ENCODE data around the gene SMARCB1.

The SMARCB1 gene

GRCh38 chr22:23783265-23784150 is 3.3 kb upstream of the SMARCB1 start:
- no peaks in the 10 kb centered on the region for H3K27me3 ChIP-seq (replicated peaks in 2 of 5; ENCODE audit: control insufficient read depth in 4 of 5, insufficient read depth in 5 of 5, low read length in 4 of 5)
- no peaks in the 10 kb centered on the region for H3K9me3 ChIP-seq (ENCODE audit: control extremely low read depth in 1 of 5, control insufficient read depth in 4 of 5, insufficient read depth in 2 of 5, low read depth in 1 of 5, low read length in 4 of 5)
- H3K4me3 ChIP-seq (ENCODE audit: control insufficient read depth in 1 of 7, extremely low read depth in 1 of 7, insufficient read depth in 4 of 7, low read depth in 2 of 7, low read length in 6 of 7), result peak overlapping the region in 1 of 7 experiments; percentile 30
- POLR2A ChIA-PET, result interaction anchor here (1.6 kb wide), 1 partner anchor 12 kb away, joined by 4 read pairs; no protein-coding TSS in a partner anchor
- no peaks in the 10 kb centered on the region for H3K36me3 ChIP-seq (ENCODE audit: control insufficient read depth in 4 of 4, insufficient read depth in 4 of 4, low read length in 3 of 4)
- no peak for DNase-seq
- 89% methylated on average over 10 of the region's 15 CpGs for WGBS (ENCODE audit: insufficient coverage)
- H3K27ac ChIP-seq (ENCODE audit: insufficient read depth in 1 of 2, low read depth in 1 of 2, low read length in 2 of 2, poor library complexity in 1 of 2, severe bottlenecking in 2 of 2), result peak overlapping the region; percentile 6 to 7
- peaks cover 8 to 51% (median 44%) of the 10 kb centered on the region in 4 experiments for H3K4me1 ChIP-seq (ENCODE audit: control extremely low read depth in 1 of 4, control insufficient read depth in 4 of 4, insufficient read depth in 4 of 4, low read length in 3 of 4)
- CTCF ChIA-PET, result interaction anchor here (0.9 to 1.3 kb wide), 2 partner anchors 9 to 66 kb away, joined by 3 to 8 read pairs; no protein-coding TSS in a partner anchor

GRCh38 chr22:23784215-23784732 is 2.5 kb upstream of the SMARCB1 start:
- 15% methylated on average over 7 of the region's 8 CpGs for WGBS (ENCODE audit: insufficient coverage)
- CTCF ChIA-PET, result interaction anchor here (0.9 to 1.4 kb wide), 4 partner anchors 9 to 65 kb away, joined by 3 to 8 read pairs (median 4); no protein-coding TSS in a partner anchor
- peak overlapping the region in 3 of 7 experiments; percentile 19 to 30 (median 28) for H3K4me3 ChIP-seq (ENCODE audit: control insufficient read depth in 1 of 7, extremely low read depth in 1 of 7, insufficient read depth in 4 of 7, low read depth in 2 of 7, low read length in 6 of 7)
- H3K4me1 ChIP-seq (ENCODE audit: control extremely low read depth in 1 of 4, control insufficient read depth in 4 of 4, insufficient read depth in 4 of 4, low read length in 3 of 4), result peaks cover 8 to 52% (median 46%) of the 10 kb centered on the region in 4 experiments
- H3K27ac ChIP-seq (ENCODE audit: insufficient read depth in 1 of 2, low read depth in 1 of 2, low read length in 2 of 2, poor library complexity in 1 of 2, severe bottlenecking in 2 of 2), result no peak overlapping the region
- H3K36me3 ChIP-seq (ENCODE audit: control insufficient read depth in 4 of 4, insufficient read depth in 4 of 4, low read length in 3 of 4), result peaks cover 0 to 3% (median 0%) of the 10 kb centered on the region in 4 experiments
- DNase-seq, result peak; percentile 60 to 92 (median 92)
- POLR2A ChIA-PET, result interaction anchor here (0.6 to 1.6 kb wide), 2 partner anchors 13 to 206 kb away, joined by 4 to 5 read pairs; no protein-coding TSS in a partner anchor
- no peaks in the 10 kb centered on the region for H3K27me3 ChIP-seq (replicated peaks in 2 of 5; ENCODE audit: control insufficient read depth in 4 of 5, insufficient read depth in 5 of 5, low read length in 4 of 5)
- H3K9me3 ChIP-seq (ENCODE audit: control extremely low read depth in 1 of 5, control insufficient read depth in 4 of 5, insufficient read depth in 2 of 5, low read depth in 1 of 5, low read length in 4 of 5), result no peaks in the 10 kb centered on the region

- H3K27ac ChIP-seq (ENCODE audit: insufficient read depth in 1 of 2, low read depth in 1 of 2, low read length in 2 of 2, poor library complexity in 1 of 2, severe bottlenecking in 2 of 2), result peak overlapping the region; percentile 93 to 96
- WGBS (ENCODE audit: insufficient coverage), result 75% methylated on average over 4 of the region's 9 CpGs
- no peaks in the 10 kb centered on the region for H3K27me3 ChIP-seq (replicated peaks in 2 of 5; ENCODE audit: control insufficient read depth in 4 of 5, insufficient read depth in 5 of 5, low read length in 4 of 5)
- H3K4me3 ChIP-seq (ENCODE audit: control insufficient read depth in 1 of 7, extremely low read depth in 1 of 7, insufficient read depth in 4 of 7, low read depth in 2 of 7, low read length in 6 of 7), result peak overlapping the region; percentile 81 to 93 (median 86)
- H3K4me1 ChIP-seq (ENCODE audit: control extremely low read depth in 1 of 4, control insufficient read depth in 4 of 4, insufficient read depth in 4 of 4, low read length in 3 of 4), result peaks cover 8 to 52% (median 46%) of the 10 kb centered on the region in 4 experiments
- CTCF ChIA-PET, result interaction anchor here (0.7 to 2.1 kb wide), 6 partner anchors 12 to 64 kb away, joined by 3 to 9 read pairs (median 4); no protein-coding TSS in a partner anchor
- DNase-seq, result no peak
- POLR2A ChIA-PET, result interaction anchor here (0.6 kb wide), 1 partner anchor 8 kb away, joined by 3 read pairs; no protein-coding TSS in a partner anchor
- H3K9me3 ChIP-seq (ENCODE audit: control extremely low read depth in 1 of 5, control insufficient read depth in 4 of 5, insufficient read depth in 2 of 5, low read depth in 1 of 5, low read length in 4 of 5), result no peaks in the 10 kb centered on the region
- peaks cover 0 to 13% (median 2%) of the 10 kb centered on the region in 4 experiments for H3K36me3 ChIP-seq (ENCODE audit: control insufficient read depth in 4 of 4, insufficient read depth in 4 of 4, low read length in 3 of 4)
These were observed 480 bp upstream of the SMARCB1 start for GRCh38 chr22:23786261-23786710.

- Histone ChIP-seq H3K4me1 (ENCODE audit: control extremely low read depth in 1 of 4, control insufficient read depth in 4 of 4, insufficient read depth in 4 of 4, low read length in 3 of 4) (peaks cover 8 to 46% (median 41%) of the 10 kb centered on the region in 4 experiments), H3K27me3 (replicated peaks in 2 of 5; ENCODE audit: control insufficient read depth in 4 of 5, insufficient read depth in 5 of 5, low read length in 4 of 5) (no peaks in the 10 kb centered on the region), H3K9me3 (ENCODE audit: control extremely low read depth in 1 of 5, control insufficient read depth in 4 of 5, insufficient read depth in 2 of 5, low read depth in 1 of 5, low read length in 4 of 5) (no peaks in the 10 kb centered on the region), H3K27ac (ENCODE audit: insufficient read depth in 1 of 2, low read depth in 1 of 2, low read length in 2 of 2, poor library complexity in 1 of 2, severe bottlenecking in 2 of 2) (peak overlapping the region; percentile 93 to 96), H3K4me3 (ENCODE audit: control insufficient read depth in 1 of 7, extremely low read depth in 1 of 7, insufficient read depth in 4 of 7, low read depth in 2 of 7, low read length in 6 of 7) (peak overlapping the region; percentile 81 to 93 (median 86)), H3K36me3 (ENCODE audit: control insufficient read depth in 4 of 4, insufficient read depth in 4 of 4, low read length in 3 of 4) (peaks cover under 1 to 26% (median 14%) of the 10 kb centered on the region in 4 experiments)
- WGBS (ENCODE audit: insufficient coverage), result 9% methylated on average over 4 of the region's 5 CpGs
- DNase-seq, result no peak
- POLR2A ChIA-PET, result interaction anchor here (0.6 kb wide), 1 partner anchor 69 kb away, joined by 5 read pairs; no protein-coding TSS in a partner anchor
- CTCF ChIA-PET, result interaction anchor here (0.9 to 2.4 kb wide), 6 partner anchors 9 to 62 kb away, joined by 3 to 14 read pairs (median 5); partner anchors contain the start of gene CHCHD10
These were observed 782 bp downstream of the SMARCB1 start for GRCh38 chr22:23787600-23787896.

- POLR2A ChIA-PET, result interaction anchor here (0.6 kb wide), 1 partner anchor 69 kb away, joined by 5 read pairs; no protein-coding TSS in a partner anchor
- Histone ChIP-seq H3K4me1 (ENCODE audit: control extremely low read depth in 1 of 4, control insufficient read depth in 4 of 4, insufficient read depth in 4 of 4, low read length in 3 of 4) (peaks cover 8 to 42% (median 37%) of the 10 kb centered on the region in 4 experiments), H3K36me3 (ENCODE audit: control insufficient read depth in 4 of 4, insufficient read depth in 4 of 4, low read length in 3 of 4) (peaks cover 4 to 30% (median 18%) of the 10 kb centered on the region in 4 experiments), H3K27ac (ENCODE audit: insufficient read depth in 1 of 2, low read depth in 1 of 2, low read length in 2 of 2, poor library complexity in 1 of 2, severe bottlenecking in 2 of 2) (peak overlapping the region; percentile 93 to 96), H3K4me3 (ENCODE audit: control insufficient read depth in 1 of 7, extremely low read depth in 1 of 7, insufficient read depth in 4 of 7, low read depth in 2 of 7, low read length in 6 of 7) (peak overlapping the region in 6 of 7 experiments; percentile 81 to 93 (median 84)), H3K9me3 (ENCODE audit: control extremely low read depth in 1 of 5, control insufficient read depth in 4 of 5, insufficient read depth in 2 of 5, low read depth in 1 of 5, low read length in 4 of 5) (no peaks in the 10 kb centered on the region), H3K27me3 (replicated peaks in 2 of 5; ENCODE audit: control insufficient read depth in 4 of 5, insufficient read depth in 5 of 5, low read length in 4 of 5) (no peaks in the 10 kb centered on the region)
- no peak for DNase-seq
- 100% methylated on average over 2 of the region's 3 CpGs for WGBS (ENCODE audit: insufficient coverage)
- CTCF ChIA-PET, result interaction anchor here (0.9 to 2.4 kb wide), 6 partner anchors 10 to 62 kb away, joined by 3 to 14 read pairs (median 5); partner anchors contain the start of gene CHCHD10
These were observed 1.1 kb downstream of the SMARCB1 start for GRCh38 chr22:23787910-23788309.

GRCh38 chr22:23789121-23789520 is 2.4 kb downstream of the SMARCB1 start:
- Histone ChIP-seq H3K27ac (ENCODE audit: insufficient read depth in 1 of 2, low read depth in 1 of 2, low read length in 2 of 2, poor library complexity in 1 of 2, severe bottlenecking in 2 of 2) (peak overlapping the region in 1 of 2 experiments; percentile 17), H3K27me3 (replicated peaks in 2 of 5; ENCODE audit: control insufficient read depth in 4 of 5, insufficient read depth in 5 of 5, low read length in 4 of 5) (no peaks in the 10 kb centered on the region), H3K9me3 (ENCODE audit: control extremely low read depth in 1 of 5, control insufficient read depth in 4 of 5, insufficient read depth in 2 of 5, low read depth in 1 of 5, low read length in 4 of 5) (no peaks in the 10 kb centered on the region), H3K4me1 (ENCODE audit: control extremely low read depth in 1 of 4, control insufficient read depth in 4 of 4, insufficient read depth in 4 of 4, low read length in 3 of 4) (peaks cover 8 to 30% (median 25%) of the 10 kb centered on the region in 4 experiments), H3K4me3 (ENCODE audit: control insufficient read depth in 1 of 7, extremely low read depth in 1 of 7, insufficient read depth in 4 of 7, low read depth in 2 of 7, low read length in 6 of 7) (no peak overlapping the region), H3K36me3 (ENCODE audit: control insufficient read depth in 4 of 4, insufficient read depth in 4 of 4, low read length in 3 of 4) (peaks cover 5 to 38% (median 25%) of the 10 kb centered on the region in 4 experiments)
- ChIA-PET POLR2A (no interaction called here), CTCF (interaction anchor here (0.6 to 2.4 kb wide), 11 partner anchors 9 to 61 kb away, joined by 3 to 14 read pairs (median 3); partner anchors contain the start of gene CHCHD10)
- 95% methylated on average over 4 of the region's 4 CpGs for WGBS (ENCODE audit: insufficient coverage)
- no peak for DNase-seq

All from common myeloid progenitor, CD34-positive (primary cell).